SK-N-MC (cell line): ENCODE results near the gene NOM1.

ENCODE experiments used
- EZH2 ChIP-seq: fragments of 200-600 bp; sonication (generic); IDR thresholded peaks from one replicate; pipeline ENCODE4 v1.6.1; 2017; ENCODE audit warnings: antibody characterized with exemption
- FOXP2 ChIP-seq: optimal IDR thresholded peaks from 2 replicates; pipeline ENCODE3; 2011; ENCODE audit warnings: mild to moderate bottlenecking, moderate library complexity; ENCODE audit not compliant: insufficient read depth; ENCODE audit errors: extremely low read length, control extremely low read depth
- POLR2AphosphoS5 ChIP-seq: IDR thresholded peaks from 2 replicates; pipeline ENCODE4 v1.6.1; 2012; ENCODE audit warnings: mild to moderate bottlenecking, low read depth, low read length, borderline replicate concordance

DNA sequence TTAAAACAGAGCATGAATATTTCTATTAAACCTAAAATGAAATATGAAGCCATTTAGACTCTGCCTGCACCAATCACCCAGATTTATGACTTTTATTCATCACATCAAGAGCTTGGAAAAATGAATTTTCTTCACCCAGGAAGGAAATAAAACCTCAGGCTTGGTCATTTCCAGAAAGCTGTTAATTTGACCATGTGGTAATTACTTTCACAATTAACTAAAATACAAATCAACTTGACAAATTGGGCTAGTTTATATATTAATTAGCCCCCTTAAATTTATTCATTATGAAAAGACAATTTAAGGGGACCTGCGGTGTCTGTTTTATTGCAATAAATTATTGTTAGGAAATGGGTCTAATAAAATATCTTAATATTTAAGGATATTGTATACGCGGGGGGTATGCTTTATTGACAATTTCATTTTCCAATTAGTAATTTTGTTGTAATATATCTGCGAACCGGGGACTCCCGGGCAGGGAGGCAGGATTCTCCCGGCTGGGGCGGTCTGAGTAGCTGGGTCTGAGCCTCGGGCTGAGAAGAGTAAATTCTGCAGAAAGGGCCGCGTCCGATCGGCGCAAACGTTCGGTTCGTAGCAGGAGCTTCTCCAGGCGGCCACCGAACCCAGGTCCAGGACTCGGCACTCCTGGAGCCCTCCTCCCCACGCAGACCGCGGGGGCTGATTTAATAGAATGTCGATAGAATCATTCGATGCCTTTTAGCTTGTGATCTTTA is 70.4 kb downstream of the NOM1 start:
- no peak for TF ChIP-seq EZH2
- TF ChIP-seq FOXP2: no peak
- no peak for TF ChIP-seq POLR2AphosphoS5
